ENCODE data around the gene ACADL. TPM values are rescaled to one million over a fixed set of nuclear protein-coding genes. Genes with fewer than 3 reads are reported as not detected.

ACADL gene
- total and polyA plus RNA-seq, 4 donors, result 1.9 to 22.3 (median 15.2) TPM

- Histone ChIP-seq H3K4me1 (ENCODE audit: control insufficient read depth in 4 of 4, insufficient read depth in 4 of 4, low read length in 3 of 4) (no peaks in the 10 kb centered on the region), H3K27me3 (ENCODE audit: control insufficient read depth in 4 of 4, insufficient read depth in 4 of 4, low read length in 3 of 4) (no peaks in the 10 kb centered on the region), H3K9me3 (ENCODE audit: control insufficient read depth in 4 of 4, low read length in 3 of 4) (no peaks in the 10 kb centered on the region), H3K36me3 (ENCODE audit: control insufficient read depth in 4 of 4, insufficient read depth in 3 of 4, low read depth in 1 of 4, low read length in 3 of 4) (peaks cover 0 to 16% (median 1%) of the 10 kb centered on the region in 4 donors), H3K4me3 (ENCODE audit: low read depth in 1 of 3, low read length in 3 of 3) (no peak overlapping the region), H3K27ac (ENCODE audit: low read depth in 1 of 2, low read length in 2 of 2) (no peak overlapping the region), H3K9ac (ENCODE audit: low read depth in 1 of 2, low read length in 2 of 2) (no peak overlapping the region)
- WGBS, result 86% methylated on average over 1 of the region's 1 CpG
- TF ChIP-seq HNF4A (conservative IDR thresholded peaks at IDR 0.05), result no peak
- no peak for TF ChIP-seq ZBTB33 (IDR thresholded peaks at IDR 0.05)
- no peak for TF ChIP-seq SP1 (IDR thresholded peaks at IDR 0.05)
- no peak for TF ChIP-seq JUND (IDR thresholded peaks at IDR 0.05)
- no peak for TF ChIP-seq EGR1 (IDR thresholded peaks at IDR 0.05; ENCODE audit: low read depth in 2 of 2)
- DNase-seq (ENCODE audit: low spot score), result no peak
Observed at GRCh38 chr2:210207929-210208328, 17.3 kb downstream of the ACADL start.

- 72% methylated on average over 1 of the region's 1 CpG for WGBS
- H3K27me3 ChIP-seq (ENCODE audit: control insufficient read depth in 4 of 4, insufficient read depth in 4 of 4, low read length in 3 of 4), result no peaks in the 10 kb centered on the region
- no peak overlapping the region for H3K27ac ChIP-seq (ENCODE audit: low read depth in 1 of 2, low read length in 2 of 2)
- no peak overlapping the region for H3K9ac ChIP-seq (ENCODE audit: low read depth in 1 of 2, low read length in 2 of 2)
- no peak for DNase-seq (ENCODE audit: low spot score)
- peaks cover 0 to 19% (median 1%) of the 10 kb centered on the region in 4 donors for H3K36me3 ChIP-seq (ENCODE audit: control insufficient read depth in 4 of 4, insufficient read depth in 3 of 4, low read depth in 1 of 4, low read length in 3 of 4)
- peaks cover 0 to 2% (median 0%) of the 10 kb centered on the region in 4 donors for H3K4me1 ChIP-seq (ENCODE audit: control insufficient read depth in 4 of 4, insufficient read depth in 4 of 4, low read length in 3 of 4)
- TF ChIP-seq REST (IDR thresholded peaks at IDR 0.05), result no peak
- no peak for TF ChIP-seq FOXA2 (IDR thresholded peaks at IDR 0.05)
- no peak for TF ChIP-seq TAF1 (conservative IDR thresholded peaks at IDR 0.05)
- no peak for TF ChIP-seq YY1 (IDR thresholded peaks at IDR 0.05)
- TF ChIP-seq NR2F2 (IDR thresholded peaks at IDR 0.05), result no peak
- no peak for TF ChIP-seq RXRA (IDR thresholded peaks at IDR 0.05)
- TF ChIP-seq GABPA (IDR thresholded peaks at IDR 0.05 in 1 of 2, conservative IDR thresholded peaks at IDR 0.05 in 1 of 2), result no peak
- TF ChIP-seq EGR1 (IDR thresholded peaks at IDR 0.05; ENCODE audit: low read depth in 2 of 2), result no peak
- TF ChIP-seq SP1 (IDR thresholded peaks at IDR 0.05), result no peak
- TF ChIP-seq JUND (IDR thresholded peaks at IDR 0.05), result no peak
- no peak for TF ChIP-seq HNF4A (conservative IDR thresholded peaks at IDR 0.05)
- TF ChIP-seq CTCF (IDR thresholded peaks at IDR 0.05; ENCODE audit: low read depth, low read length, missing input control), result no peak
- no peak for TF ChIP-seq ZBTB33 (IDR thresholded peaks at IDR 0.05)
- no peak for TF ChIP-seq MAX (IDR thresholded peaks at IDR 0.05)
- no peak for TF ChIP-seq ATF3 (IDR thresholded peaks at IDR 0.05)
- no peak for TF ChIP-seq RAD21 (IDR thresholded peaks at IDR 0.05)
- no peak for TF ChIP-seq FOXA1 (IDR thresholded peaks at IDR 0.05)
- no peaks in the 10 kb centered on the region for H3K9me3 ChIP-seq (ENCODE audit: control insufficient read depth in 4 of 4, low read length in 3 of 4)
- no peak overlapping the region for H3K4me3 ChIP-seq (ENCODE audit: low read depth in 1 of 3, low read length in 3 of 3)
Observed at GRCh38 chr2:210203558-210203957, 21.7 kb downstream of the ACADL start.
